Tibial nerve (tissue), 4 donors: ENCODE measurements around the gene CTXN3.

Experiments
- EP300 ChIP-seq, 2 donors: sonication (generic); formaldehyde crosslinking; IDR thresholded peaks; one replicate each; pipeline ENCODE4 v1.6.1; 2017; ENCODE audit warnings: antibody characterized with exemption in 2 of 2, mild to moderate bottlenecking in 1 of 2
- TF ChIP-seq, protein P1 (sequence below), 5 experiments: fragments of 200-600 bp in 3 of 5; fragments of 450-650 bp in 2 of 5; sonication (generic) in 3 of 5; IDR thresholded peaks; one replicate each; pipeline ENCODE4 v1.5.1; 2016 to 2019; ENCODE audit warnings: antibody characterized with exemption in 5 of 5, mild to moderate bottlenecking in 3 of 5, moderate library complexity in 2 of 5

GRCh38 chr5:127699416-127699815 lies 50.5 kb downstream of the CTXN3 start:
- TF ChIP-seq, protein P1, sequence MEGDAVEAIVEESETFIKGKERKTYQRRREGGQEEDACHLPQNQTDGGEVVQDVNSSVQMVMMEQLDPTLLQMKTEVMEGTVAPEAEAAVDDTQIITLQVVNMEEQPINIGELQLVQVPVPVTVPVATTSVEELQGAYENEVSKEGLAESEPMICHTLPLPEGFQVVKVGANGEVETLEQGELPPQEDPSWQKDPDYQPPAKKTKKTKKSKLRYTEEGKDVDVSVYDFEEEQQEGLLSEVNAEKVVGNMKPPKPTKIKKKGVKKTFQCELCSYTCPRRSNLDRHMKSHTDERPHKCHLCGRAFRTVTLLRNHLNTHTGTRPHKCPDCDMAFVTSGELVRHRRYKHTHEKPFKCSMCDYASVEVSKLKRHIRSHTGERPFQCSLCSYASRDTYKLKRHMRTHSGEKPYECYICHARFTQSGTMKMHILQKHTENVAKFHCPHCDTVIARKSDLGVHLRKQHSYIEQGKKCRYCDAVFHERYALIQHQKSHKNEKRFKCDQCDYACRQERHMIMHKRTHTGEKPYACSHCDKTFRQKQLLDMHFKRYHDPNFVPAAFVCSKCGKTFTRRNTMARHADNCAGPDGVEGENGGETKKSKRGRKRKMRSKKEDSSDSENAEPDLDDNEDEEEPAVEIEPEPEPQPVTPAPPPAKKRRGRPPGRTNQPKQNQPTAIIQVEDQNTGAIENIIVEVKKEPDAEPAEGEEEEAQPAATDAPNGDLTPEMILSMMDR (IDR thresholded peaks at IDR 0.05) = no peak
- no peak for TF ChIP-seq EP300 (IDR thresholded peaks at IDR 0.05)
